UCSD-AML1 (cell line): Measurements from ENCODE around the gene SRPX.

Experiments
- DNase-seq: peaks from one replicate; lab custom pipeline; 2025; ENCODE audit not compliant: unreplicated experiment; lab: John Stamatoyannopoulos, UW

Gene SRPX, protein sequence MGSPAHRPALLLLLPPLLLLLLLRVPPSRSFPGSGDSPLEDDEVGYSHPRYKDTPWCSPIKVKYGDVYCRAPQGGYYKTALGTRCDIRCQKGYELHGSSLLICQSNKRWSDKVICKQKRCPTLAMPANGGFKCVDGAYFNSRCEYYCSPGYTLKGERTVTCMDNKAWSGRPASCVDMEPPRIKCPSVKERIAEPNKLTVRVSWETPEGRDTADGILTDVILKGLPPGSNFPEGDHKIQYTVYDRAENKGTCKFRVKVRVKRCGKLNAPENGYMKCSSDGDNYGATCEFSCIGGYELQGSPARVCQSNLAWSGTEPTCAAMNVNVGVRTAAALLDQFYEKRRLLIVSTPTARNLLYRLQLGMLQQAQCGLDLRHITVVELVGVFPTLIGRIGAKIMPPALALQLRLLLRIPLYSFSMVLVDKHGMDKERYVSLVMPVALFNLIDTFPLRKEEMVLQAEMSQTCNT

DNA sequence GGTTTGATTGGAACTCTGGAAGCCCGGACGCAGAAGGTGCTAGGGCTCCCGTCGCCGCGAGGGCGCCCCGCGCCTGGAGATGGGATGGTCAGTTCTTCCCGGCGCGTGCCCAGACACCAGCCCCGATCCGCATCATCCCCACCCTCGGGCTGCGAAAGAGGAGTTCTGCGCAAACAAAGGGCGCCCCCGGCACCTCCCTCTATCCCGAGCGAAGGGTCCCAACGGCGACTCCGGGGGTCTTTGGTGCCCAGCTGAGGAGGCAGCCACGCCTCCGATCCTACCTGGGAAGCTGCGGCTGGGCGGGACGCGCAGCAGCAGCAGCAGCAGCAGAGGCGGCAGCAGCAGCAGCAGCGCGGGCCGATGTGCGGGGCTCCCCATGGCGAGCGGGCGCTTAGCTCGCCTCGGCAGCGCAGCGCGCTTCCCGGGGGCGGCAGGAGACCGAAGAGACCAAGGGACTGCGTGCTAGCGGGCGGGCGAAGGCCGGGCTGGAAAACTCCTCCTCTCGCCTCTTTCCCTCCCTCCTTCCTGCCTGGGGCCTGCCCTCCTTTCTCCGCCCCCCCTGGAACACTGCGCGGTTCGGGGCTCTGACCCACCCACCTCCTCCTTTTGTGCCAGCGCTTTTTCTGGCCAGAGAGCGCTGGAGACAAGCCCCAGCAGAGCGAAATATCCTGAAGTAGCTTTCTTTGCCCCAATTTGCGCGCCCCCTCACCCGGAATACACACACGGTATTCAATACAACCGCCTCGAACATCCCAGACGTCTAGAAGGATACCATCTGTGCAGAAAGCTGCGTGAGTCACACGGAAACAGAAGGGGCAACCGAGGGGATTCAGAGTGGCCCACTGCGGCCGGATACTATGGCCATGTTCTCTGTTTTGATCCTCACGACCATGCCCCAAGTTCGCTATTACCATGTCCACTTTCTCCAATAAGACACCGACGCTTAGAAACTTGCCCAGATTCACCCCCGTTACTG is at the start of gene SRPX:
SRPX (minus strand) TSS at position 457 of the 976 bp plus-strand sequence; CDS start at position 378, 79 bp downstream.
- DNase-seq = no peak

DNA sequence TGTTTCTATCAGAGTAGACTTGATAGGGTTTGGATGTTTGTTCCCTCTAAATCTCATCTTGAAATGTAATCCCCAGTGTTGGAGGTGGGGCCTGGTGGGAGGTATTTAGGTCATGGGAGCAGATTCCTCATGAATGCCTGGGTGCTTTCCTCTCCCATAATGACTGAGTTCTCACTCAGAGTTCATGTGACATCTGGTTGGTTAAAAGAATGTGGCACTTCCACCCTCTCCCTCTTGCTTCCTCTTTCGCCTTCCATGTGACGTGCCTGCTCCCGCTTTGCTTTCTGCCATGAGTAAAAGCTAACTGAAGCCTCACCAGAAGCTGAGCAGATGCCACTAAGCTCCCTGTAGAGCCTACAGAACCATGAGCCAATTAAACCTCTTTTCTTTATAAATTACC is 47.3 kb upstream of the SRPX start:
- no peak for DNase-seq

DNA sequence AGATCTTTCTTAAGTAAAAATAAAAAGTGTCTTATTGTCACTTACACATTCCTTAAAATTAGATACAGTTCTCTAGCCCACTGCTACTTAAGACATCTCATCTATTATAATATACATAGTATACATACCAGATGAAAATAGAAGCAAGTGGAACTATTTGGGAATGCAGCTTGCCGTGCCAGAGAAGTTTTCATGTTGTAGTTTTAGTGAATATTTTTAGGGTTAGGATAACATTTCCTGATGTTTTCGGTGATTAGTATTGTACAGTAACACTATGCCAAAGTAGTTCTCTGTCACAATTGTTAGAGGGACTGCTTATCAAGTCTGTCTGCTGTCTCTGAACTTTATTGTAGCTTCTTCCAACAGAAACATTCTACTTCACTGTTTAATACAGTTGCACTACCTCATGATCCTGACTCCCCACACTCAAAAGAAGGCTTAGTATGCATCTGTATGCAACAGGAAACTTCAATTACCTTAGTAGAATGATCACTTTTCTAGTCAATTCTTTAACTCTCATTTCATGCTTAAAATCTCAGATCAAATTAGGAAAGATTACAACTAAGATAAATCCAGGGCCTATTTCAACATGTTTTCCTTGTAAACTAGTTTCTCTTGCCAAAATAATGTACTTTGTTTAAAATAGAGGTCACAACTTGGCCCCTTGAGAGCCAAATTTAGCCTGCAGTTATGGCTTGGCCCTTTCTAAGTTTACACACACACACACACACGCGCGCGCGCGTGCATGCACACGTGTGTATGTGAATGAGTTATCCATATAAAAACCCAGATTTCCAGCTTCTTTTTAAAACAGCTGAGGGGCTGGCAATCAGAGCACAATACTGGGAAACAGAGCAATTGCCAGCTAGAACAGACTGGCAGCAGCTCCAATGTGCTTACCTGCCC is 42.3 kb upstream of the SRPX start:
- DNase-seq = no peak

DNA sequence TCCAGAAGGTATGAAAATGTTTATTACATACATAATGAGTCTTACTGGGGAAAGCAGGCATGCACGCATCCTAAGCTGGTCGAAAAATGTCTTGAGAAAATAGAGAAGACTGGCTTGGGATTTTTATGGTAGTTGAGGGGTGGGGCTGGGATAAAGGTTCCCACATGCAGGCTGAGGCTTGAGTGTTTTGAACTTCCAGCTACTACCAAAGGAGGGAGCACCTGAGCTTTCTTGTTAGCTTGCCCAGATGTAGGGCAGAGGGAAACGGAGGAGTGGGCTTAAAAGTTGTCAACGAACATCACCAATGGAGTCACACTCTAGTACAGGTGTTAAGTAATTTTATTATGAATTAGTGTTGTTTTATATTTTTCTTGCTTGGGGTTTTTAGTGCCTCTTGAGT is 39.6 kb upstream of the SRPX start:
- DNase-seq = no peak

DNA sequence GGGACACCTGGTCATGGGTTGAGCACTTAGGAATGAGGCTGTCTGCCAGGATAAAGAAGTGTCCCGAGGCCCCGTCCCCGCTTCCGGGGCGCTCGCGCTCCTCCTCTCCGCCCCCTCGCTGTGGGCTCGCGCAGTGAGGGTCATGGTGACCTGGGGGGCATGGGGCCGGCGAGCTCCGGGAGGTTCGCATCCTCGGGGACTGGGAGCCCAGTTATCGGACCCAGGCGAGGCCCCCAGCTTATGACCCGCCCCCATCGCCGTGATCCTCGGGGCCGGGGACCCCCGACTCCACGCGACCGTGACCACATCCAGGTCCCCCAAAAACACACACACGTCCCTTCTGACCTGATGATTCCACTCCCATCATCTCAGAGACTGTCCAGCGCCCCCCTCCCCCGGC is 35.3 kb upstream of the SRPX start:
- no peak for DNase-seq

DNA sequence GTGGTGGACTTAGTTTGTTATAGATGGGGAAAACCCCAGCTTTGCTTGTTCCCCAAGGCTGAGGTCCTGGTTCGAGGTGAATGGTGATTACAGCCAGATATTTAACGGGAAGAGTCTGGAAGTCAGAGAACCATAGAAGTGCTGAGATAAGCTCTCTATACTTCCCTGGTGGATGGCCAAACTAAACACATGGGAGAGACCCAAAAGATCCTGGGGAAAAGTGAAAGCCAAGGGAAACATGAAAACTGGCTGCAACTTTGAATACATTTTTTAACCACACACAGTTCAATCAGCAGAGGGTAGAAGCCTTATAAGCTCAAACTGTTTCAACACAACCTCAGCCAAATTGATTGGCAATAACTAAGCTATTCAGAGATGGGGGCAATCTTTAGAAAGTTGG is 29.3 kb upstream of the SRPX start:
- DNase-seq = no peak

DNA sequence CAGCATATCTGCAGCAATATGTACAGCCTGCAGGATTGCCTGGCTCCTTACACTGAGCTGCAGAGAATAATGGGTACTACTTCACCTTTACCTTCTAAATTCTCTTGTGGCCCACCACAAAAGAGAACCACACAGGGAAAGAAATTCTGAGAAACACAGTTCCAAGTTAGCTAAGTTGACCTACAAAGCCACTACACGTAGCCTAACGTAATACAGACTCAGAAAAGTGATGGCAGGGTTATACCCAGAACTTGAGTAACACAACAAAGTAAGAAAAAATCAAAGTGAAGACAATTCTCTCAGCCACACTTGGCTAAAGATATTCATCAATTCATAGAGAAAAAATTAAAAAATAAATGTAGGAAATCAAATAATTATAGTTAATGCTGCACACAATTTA is 26.4 kb upstream of the SRPX start:
- no peak for DNase-seq

DNA sequence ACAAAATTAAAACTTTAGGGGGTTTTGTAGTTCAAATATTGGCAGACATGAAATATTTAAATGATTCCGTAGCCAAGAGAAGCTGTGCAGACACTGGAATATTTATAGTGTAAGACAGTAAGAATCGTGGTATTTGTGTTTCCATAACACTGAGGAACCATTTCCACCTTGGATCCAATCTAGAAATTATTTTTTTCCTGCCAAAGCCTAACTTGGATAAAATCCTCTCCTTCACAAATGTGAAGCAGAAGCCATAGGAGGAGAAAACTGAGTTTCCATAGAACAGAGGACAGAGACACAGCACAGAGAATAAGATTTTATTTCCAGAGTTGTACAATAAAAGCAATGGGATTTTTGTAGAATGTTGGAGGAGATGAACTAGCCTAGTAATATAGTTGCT is 19.9 kb upstream of the SRPX start:
- no peak for DNase-seq

DNA sequence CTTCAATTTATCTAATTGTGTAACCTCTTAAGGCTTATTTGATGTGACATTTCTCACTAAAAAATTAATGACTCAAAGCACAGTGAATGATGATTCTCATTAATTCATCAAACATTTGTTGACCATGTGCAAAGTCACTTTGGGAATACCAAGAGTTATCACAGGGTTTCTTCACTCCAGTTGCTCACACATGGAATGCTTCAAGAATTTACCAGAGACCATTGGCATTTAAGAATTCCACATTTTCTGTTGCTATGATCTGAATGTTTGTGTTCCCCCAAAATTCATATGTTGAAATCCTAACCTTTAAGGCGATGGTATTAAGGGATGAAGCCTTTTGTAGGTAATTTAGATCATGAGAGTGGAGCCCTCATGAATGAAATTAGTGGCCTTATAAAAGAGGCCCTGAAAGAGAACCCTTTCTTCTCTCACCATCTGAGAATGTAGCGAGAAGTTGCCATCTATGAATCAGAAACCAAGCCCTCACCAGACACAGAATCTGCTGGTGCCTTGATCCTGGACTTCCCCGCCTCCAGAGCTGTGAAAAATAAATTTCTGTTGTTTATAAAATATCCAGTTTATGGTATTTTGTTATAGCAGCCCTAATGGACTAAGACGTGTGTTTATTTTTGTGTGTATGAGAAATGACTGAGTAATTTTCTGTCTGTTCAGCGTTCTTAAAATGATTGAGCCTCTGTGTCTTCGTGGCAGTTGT is 16.4 kb upstream of the SRPX start:
- no peak for DNase-seq

DNA sequence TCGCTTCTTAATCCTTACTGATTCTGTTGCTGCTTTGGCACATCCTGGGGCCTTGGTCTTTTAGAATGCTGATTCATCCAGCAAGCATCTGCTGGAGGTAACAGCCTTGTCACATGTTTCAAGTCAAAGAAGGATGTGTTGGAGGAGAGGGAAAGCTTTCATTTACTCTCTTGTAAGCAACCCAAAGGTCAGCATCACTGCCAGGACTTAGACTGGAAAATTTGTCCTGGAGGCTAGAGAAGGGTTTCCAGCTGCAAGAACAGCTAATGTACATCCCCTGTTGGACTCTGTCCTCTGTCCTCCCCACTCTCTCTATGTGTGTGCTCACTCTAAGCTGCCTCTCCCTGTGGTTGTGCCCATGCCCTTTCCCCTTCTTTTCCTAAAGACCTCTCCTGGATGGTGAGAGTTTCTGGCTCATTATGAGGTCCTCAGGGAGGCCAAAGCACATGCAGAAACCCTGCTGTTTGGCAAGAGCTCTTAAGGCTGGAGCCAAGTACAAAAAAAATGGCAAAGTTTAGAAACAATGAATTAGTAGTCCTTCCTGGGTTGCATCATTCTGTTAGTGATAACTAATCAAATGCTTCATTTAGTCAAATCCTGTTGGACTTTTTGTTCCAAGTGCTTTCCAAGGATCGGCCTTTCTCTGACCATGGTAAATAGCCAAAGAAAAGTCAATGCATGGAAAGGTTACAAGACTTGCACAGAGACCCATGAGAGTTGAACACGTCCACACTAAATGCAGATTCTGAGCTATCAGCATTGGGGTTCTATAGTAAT is 13.4 kb upstream of the SRPX start:
- DNase-seq = no peak

DNA sequence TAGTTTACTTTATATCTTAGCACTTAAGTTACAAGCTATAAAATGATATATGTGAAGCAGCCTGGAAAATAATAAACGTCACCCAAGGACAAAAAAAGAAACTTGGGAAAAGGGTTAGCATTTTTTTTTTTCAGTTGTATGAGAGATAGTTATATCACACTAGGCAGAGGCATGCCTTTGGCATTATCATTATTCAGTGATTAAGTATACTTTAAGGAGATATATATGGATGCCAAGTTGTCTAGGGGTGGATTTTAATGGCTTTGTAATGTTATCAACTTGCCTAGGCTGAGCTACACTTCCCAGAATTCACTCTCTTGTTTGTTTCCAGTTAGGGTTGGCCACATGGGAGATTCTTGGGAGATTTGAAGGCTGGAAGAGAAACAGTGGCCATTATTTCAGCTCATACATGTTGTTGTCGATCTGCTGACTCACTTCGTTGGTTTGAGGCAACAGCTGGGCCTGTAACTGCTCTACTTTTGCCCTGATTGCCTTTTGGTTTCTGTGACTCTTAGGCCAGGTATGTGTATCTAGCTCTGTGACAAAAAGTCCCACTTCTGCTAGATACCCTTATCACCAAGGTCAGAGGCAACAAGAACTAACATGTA is 11.5 kb upstream of the SRPX start:
- no peak for DNase-seq

DNA sequence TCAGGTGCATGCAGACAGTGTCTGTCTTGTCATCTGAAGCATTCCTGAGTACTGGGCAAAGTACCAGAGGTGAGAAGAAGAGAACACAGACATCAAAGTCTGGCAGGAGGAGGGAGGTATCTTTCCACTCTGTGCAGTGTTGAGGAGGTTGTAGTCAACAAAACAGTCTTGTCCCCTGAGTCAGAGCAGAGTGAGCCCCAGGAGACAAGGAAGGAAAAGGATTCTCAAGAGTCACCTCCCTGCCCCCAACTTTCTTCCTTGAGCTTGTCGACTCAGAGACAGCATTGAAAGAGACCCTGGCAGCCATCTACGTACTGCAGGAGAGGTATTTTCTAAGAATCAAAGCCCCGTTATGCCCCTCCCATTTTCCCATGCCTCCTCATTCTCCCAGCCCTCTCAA is 4.4 kb upstream of the SRPX start:
- no peak for DNase-seq

DNA sequence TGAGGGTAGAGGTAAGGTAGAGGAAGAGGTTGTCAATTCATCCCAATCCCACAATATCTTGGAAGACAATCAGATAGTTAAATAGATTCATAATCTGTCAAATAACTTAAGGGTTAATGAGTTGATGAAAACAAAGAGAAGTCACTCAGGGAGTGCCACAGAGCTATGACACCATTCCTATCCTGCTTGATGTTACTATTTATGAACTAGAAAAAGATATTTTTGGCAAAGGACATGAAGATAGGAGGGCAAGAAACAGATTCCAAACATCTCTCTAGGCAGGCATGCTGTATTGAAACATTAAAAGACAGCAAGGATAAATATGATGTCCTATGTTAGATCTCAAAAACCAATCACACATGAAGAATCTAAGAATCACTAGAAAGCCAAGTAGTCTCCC is 3.5 kb upstream of the SRPX start:
- DNase-seq = no peak

DNA sequence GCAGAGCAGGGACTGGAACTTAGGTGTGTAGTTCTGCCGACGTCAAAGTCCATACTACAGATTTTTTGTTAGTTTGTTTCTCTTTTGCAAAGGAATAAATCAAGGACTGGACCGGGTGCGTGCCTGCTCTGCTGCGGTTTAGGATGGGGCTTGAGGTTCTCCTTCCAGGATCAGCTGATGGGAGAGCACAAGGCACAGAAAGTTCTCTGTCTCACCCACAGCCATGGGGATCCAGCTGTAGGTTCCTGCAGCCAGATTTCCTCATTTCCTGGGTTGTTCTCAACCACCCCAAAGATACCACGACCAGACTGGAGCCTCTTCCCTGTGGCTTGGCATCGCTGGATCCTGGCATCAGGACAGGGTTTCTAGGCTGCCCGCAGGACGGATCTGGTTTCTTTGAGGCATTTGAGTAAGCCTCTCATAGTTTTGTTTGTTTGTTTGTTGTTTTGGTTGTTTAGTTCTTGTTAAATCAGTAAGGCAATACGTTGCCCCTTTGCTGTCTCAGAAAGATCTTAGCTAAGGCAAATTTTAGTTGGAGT is 789 bp upstream of the SRPX start:
- no peak for DNase-seq

DNA sequence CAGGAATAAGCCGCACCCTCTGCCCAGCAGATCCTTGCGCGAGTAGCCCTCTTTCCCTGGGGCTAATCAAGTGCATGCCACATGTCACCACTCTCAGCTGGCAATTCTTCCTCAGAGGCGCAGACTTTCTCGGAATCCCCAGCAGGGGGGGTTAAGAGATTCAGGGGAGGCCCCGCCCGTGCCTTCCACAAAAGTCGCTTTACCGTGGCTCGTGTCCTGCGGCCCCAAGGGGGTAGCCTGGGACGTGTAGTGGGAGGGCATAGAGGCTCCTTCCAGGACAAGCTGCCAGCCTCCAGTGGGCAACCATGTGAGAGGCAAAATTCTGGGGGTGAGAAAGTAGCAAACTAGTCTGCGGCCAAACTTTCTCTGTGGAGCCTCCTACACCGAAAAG is 652 bp downstream of the SRPX start:
- DNase-seq = peak; percentile 13

DNA sequence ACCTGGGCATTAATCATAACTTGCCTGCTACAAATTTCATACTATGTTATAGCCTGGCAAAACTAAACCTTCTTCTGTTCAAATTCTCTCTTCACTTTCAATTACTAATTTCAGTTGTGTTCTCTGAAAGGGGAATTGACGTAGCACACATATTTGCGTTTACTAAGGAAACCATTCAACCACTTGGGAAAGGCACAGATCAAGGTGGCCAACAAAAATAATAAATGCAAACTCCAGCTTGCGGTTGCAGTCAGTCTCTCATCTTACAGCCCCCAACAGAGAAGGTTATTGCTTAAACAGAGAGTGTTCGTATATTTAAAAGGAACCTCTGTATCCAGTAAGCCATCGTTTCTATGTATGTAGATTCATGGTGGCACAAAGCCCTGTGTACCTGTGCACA is 4.0 kb downstream of the SRPX start:
- DNase-seq = no peak

DNA sequence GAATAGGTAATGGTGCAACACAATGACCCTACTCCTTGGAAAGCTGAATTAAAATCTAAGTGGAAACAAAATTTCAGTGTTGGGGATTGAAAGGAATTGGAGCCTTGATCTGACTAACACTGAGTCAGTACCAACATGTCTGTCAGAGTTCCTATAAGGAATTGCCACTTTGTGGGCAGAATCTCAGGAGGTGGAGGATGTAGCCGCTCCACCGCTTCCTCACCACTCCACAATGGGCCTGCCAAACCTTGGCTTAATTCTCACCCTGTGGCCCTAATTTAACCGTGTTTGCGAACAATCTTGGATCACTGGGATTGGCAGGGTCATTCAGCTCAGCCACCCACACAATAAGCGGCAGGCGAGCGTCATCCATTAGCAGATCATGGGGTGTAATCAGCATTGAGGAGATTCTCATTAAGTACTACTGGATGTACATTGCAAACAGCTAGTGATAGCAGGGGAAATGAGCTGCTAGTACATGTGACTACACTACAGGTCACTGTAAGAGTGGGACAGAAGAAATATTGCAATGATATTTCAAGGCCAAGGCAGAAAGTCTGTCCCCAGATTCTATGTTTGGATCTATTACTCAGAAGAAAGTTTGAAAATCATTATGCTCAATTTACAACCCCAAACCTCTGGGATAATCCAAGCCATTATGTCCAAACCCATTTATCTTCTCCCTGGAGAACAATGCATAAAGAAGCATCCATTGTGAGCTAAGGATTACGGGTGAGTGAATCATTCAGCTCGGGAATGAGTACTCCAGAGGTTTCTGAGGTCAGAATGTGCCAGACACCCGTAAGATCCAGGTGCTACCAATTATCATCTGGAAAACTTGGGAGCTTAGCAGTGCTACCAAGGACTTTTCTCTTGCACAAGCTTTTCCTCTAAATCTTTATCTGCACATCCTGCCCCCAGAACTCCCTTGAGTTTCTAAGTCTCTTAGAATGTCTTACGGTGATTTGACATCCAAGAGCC is 5.8 kb downstream of the SRPX start:
- no peak for DNase-seq

DNA sequence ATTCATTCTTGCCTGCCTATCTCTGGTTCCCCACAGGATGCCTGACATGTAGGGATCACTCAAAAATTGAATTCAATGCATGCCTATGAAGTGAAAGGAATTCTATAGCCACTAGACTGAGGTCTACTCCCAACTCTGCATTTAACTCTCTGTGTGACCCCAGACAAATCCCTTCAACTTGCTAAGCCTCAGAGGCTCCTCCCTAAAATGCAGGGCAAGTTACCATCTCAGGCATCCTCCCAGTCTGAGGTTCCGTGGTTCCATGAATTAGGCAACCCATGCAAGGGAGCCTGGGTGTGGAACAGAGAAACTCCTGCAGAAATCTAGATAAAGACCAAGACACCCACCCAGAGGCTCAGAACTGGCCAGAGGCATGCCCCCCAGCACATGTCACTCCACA is 6.6 kb downstream of the SRPX start:
- DNase-seq = no peak
